Measurements from ENCODE around the gene RAD54L. TPM values are rescaled to one million over a fixed set of nuclear protein-coding genes. Genes with fewer than 3 reads are reported as not detected.
"Not testable (repeated sequence)": the region's sequence is repeated elsewhere in the genome, so short reads cannot be mapped to it uniquely, and the experiment has no call there.

The RAD54L gene
- total RNA-seq, 1 experiment from 2014 or later = 49.0 TPM

DNA sequence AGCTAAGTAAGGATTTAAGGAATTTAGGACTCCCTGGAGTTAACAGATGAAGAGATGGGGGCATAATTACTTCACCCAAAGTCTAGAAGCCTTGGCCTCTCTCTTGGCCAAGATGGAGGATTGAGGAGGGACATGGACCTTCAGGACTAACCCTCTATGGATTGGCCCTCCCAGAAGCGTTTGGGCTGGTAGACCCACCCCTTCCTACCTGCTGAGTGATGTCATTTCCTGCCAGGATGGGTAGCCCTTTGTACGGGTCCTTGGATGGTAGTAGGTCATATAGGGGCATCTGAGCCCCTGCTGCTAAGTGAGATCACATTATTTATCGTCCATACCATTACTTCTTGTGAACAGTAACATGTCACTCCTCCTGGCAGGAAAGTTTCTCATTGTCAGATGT is 26.8 kb upstream of the RAD54L start:
- no peaks in the 10 kb centered on the region for H3K36me3 ChIP-seq (ENCODE audit: insufficient read depth, low read length, poor library complexity, severe bottlenecking)
- TF ChIP-seq, protein P1, sequence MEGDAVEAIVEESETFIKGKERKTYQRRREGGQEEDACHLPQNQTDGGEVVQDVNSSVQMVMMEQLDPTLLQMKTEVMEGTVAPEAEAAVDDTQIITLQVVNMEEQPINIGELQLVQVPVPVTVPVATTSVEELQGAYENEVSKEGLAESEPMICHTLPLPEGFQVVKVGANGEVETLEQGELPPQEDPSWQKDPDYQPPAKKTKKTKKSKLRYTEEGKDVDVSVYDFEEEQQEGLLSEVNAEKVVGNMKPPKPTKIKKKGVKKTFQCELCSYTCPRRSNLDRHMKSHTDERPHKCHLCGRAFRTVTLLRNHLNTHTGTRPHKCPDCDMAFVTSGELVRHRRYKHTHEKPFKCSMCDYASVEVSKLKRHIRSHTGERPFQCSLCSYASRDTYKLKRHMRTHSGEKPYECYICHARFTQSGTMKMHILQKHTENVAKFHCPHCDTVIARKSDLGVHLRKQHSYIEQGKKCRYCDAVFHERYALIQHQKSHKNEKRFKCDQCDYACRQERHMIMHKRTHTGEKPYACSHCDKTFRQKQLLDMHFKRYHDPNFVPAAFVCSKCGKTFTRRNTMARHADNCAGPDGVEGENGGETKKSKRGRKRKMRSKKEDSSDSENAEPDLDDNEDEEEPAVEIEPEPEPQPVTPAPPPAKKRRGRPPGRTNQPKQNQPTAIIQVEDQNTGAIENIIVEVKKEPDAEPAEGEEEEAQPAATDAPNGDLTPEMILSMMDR (conservative IDR thresholded peaks at IDR 0.05; ENCODE audit: low read depth, low read length) = no peak
- TF ChIP-seq EZH2 (IDR thresholded peaks at IDR 0.05; ENCODE audit: borderline replicate concordance, low read depth, low read length, poor library complexity, severe bottlenecking) = no peak
- no peaks in the 10 kb centered on the region for H3K27me3 ChIP-seq (replicated peaks; ENCODE audit: insufficient read depth, low read depth, low read length, poor library complexity)
- H3K27ac ChIP-seq (ENCODE audit: low read depth, low read length, poor library complexity, severe bottlenecking) = no peak overlapping the region
- H3K9me3 ChIP-seq (ENCODE audit: low read depth, low read length, poor library complexity, severe bottlenecking) = no peaks in the 10 kb centered on the region
- ChIA-PET POLR2A (ENCODE audit: low non-redundant PET) (no interaction called here), CTCF (interaction anchor here (0.7 kb wide), 1 partner anchor 26 kb away, joined by 4 read pairs; no protein-coding TSS in a partner anchor)
- H3K4me3 ChIP-seq (ENCODE audit: low read depth, low read length, poor library complexity, severe bottlenecking) = no peak overlapping the region
- intact Hi-C loops (cut with micrococcal nuclease; ENCODE audit: unreplicated experiment) = no loop called here
- no peaks in the 10 kb centered on the region for H3K4me1 ChIP-seq (ENCODE audit: insufficient read depth, low read length, poor library complexity, severe bottlenecking)
- DNase-seq (ENCODE audit: low spot score) = no peak
- BruUV-seq (replicated peaks) = no TSS peak

DNA sequence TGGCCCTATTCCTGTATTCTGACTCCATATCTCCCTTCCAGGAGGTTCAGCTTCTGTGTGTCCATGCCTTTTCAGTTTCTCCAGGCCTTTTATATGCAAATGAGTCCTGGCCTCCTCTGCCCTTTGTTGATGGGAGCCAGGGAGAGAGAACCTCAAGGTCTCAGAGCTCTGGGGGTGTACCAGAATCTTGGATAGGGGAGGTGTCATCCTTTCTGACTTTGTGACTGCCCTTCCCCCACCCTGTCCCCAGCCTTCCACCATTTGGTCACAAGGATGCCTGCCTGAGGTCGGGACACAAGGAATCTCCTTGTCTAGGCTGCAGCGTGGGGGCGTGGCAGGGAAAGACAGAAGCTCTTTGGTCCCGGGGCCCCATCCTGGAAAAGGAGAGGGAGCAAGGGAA is 25.8 kb upstream of the RAD54L start:
- no TSS peak for BruUV-seq (replicated peaks)
- DNase-seq (ENCODE audit: low spot score) = no peak
- no peak for TF ChIP-seq EZH2 (IDR thresholded peaks at IDR 0.05; ENCODE audit: borderline replicate concordance, low read depth, low read length, poor library complexity, severe bottlenecking)
- TF ChIP-seq, protein P1 (conservative IDR thresholded peaks at IDR 0.05; ENCODE audit: low read depth, low read length) = no peak
- H3K27me3 ChIP-seq (replicated peaks; ENCODE audit: insufficient read depth, low read depth, low read length, poor library complexity) = no peaks in the 10 kb centered on the region
- H3K9me3 ChIP-seq (ENCODE audit: low read depth, low read length, poor library complexity, severe bottlenecking) = no peaks in the 10 kb centered on the region
- ChIA-PET CTCF (no interaction called here), POLR2A (ENCODE audit: low non-redundant PET) (no interaction called here)
- no peak overlapping the region for H3K27ac ChIP-seq (ENCODE audit: low read depth, low read length, poor library complexity, severe bottlenecking)
- no peaks in the 10 kb centered on the region for H3K36me3 ChIP-seq (ENCODE audit: insufficient read depth, low read length, poor library complexity, severe bottlenecking)
- no peak overlapping the region for H3K4me3 ChIP-seq (ENCODE audit: low read depth, low read length, poor library complexity, severe bottlenecking)
- intact Hi-C loops (cut with micrococcal nuclease; ENCODE audit: unreplicated experiment) = no loop called here
- H3K4me1 ChIP-seq (ENCODE audit: insufficient read depth, low read length, poor library complexity, severe bottlenecking) = no peaks in the 10 kb centered on the region

DNA sequence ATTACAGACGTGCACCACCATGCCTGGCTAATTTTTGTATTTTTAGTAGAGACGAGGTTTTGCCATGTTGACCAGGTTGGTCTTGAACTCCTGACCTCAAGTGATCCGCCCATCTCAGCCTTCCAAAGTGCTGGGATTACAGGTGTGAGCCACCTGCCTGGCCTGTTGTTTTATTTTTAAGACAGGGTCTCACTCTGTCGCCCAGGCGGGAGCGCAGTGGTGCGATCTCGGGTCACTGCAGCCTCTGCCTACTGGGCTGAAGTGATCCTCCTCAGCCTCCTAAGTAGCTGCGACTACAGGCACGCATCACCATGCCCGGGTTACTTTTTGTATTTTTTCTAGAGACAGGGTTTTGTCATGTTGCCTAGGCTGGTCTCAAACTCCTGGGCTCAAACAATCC is 24.5 kb upstream of the RAD54L start:
- BruUV-seq (replicated peaks); H3K4me1 ChIP-seq (ENCODE audit: insufficient read depth, low read length, poor library complexity, severe bottlenecking); H3K9me3 ChIP-seq (ENCODE audit: low read depth, low read length, poor library complexity, severe bottlenecking); H3K36me3 ChIP-seq (ENCODE audit: insufficient read depth, low read length, poor library complexity, severe bottlenecking); H3K4me3 ChIP-seq (ENCODE audit: low read depth, low read length, poor library complexity, severe bottlenecking); DNase-seq (ENCODE audit: low spot score); H3K27me3 ChIP-seq (replicated peaks; ENCODE audit: insufficient read depth, low read depth, low read length, poor library complexity); POLR2A ChIA-PET (ENCODE audit: low non-redundant PET); H3K27ac ChIP-seq (ENCODE audit: low read depth, low read length, poor library complexity, severe bottlenecking): not testable (repeated sequence)
- CTCF ChIA-PET = interaction anchor here (0.5 to 2.2 kb wide), 14 partner anchors 9 to 1434 kb away, joined by 3 to 11 read pairs (median 3); partner anchors contain the start of gene POMGNT1
- intact Hi-C loops (cut with micrococcal nuclease; ENCODE audit: unreplicated experiment) = loop anchor here (1.0 kb wide), 1 partner anchor 186 kb away; no protein-coding TSS in a partner anchor

DNA sequence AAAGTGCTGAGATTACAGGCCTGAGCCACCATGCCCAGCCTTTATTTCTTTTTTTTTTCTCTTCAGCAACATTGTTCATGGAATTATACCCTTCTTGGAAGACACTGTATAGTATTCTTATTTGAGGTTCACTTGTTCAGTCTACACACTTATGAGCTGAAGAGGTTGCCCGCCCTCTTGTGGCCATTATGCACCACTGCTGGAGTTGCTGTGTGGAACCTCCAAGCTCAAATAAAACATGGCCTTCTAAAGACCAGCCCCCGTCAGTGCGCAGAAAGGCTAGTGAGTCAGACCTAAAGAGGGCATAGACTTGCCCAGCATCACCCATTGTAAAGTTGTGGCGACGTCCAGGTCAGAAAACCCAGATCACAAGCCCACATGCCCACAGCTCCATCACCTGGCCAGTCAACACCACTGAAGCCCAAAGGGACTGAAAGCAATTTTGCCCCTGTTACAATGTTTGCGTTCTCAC is 24.1 kb upstream of the RAD54L start:
- DNase-seq (ENCODE audit: low spot score) = peak; percentile 86
- Histone ChIP-seq H3K9me3 (ENCODE audit: low read depth, low read length, poor library complexity, severe bottlenecking) (no peaks in the 10 kb centered on the region), H3K36me3 (ENCODE audit: insufficient read depth, low read length, poor library complexity, severe bottlenecking) (no peaks in the 10 kb centered on the region), H3K4me1 (ENCODE audit: insufficient read depth, low read length, poor library complexity, severe bottlenecking) (no peaks in the 10 kb centered on the region), H3K4me3 (ENCODE audit: low read depth, low read length, poor library complexity, severe bottlenecking) (no peak overlapping the region), H3K27me3 (replicated peaks; ENCODE audit: insufficient read depth, low read depth, low read length, poor library complexity) (no peaks in the 10 kb centered on the region), H3K27ac (ENCODE audit: low read depth, low read length, poor library complexity, severe bottlenecking) (no peak overlapping the region)
- CTCF ChIA-PET = interaction anchor here (0.5 to 2.2 kb wide), 20 partner anchors 9 to 1434 kb away, joined by 3 to 11 read pairs (median 3); partner anchors contain the start of gene POMGNT1
- TF ChIP-seq, protein P1 (conservative IDR thresholded peaks at IDR 0.05; ENCODE audit: low read depth, low read length) = peak; percentile 99
- TF ChIP-seq EZH2 (IDR thresholded peaks at IDR 0.05; ENCODE audit: borderline replicate concordance, low read depth, low read length, poor library complexity, severe bottlenecking) = no peak
- POLR2A ChIA-PET (ENCODE audit: low non-redundant PET) = interaction anchor here (0.6 kb wide), 1 partner anchor 24 kb away, joined by 3 read pairs; the partner anchor contains the start of gene RAD54L
- intact Hi-C loops (cut with micrococcal nuclease; ENCODE audit: unreplicated experiment) = loop anchor here (1.0 kb wide), 1 partner anchor 186 kb away; no protein-coding TSS in a partner anchor
- no TSS peak for BruUV-seq (replicated peaks)

Data from A673 (cell line).